Keratinocyte (primary cell): Measurements from ENCODE around the gene ZDHHC1. TPM values are rescaled to one million over a fixed set of nuclear protein-coding genes. Genes with fewer than 3 reads are reported as not detected.
"Not testable (repeated sequence)": the region's sequence is repeated elsewhere in the genome, so short reads cannot be mapped to it uniquely, and the experiment has no call there.

ENCODE experiments used
- DNase-seq: peaks from one replicate; pipeline ENCODE4 v3.0.0-alpha.2; 2011; ENCODE audit warnings: low read depth, missing footprints, low spot score
- FAIRE-seq: peaks from 2 replicates; lab custom pipeline; 2011; peaks lifted over from hg19 to GRCh38; lab: Jason Lieb, UNC
- H2AFZ ChIP-seq: 2 replicates; pipeline ENCODE4 v1.6.0; 2012; ENCODE audit warnings: low read length, control low read depth, inconsistent platforms; ENCODE audit not compliant: control insufficient read depth
- H3K27ac ChIP-seq: 2 replicates; pipeline ENCODE4 v1.5.1; 2011; ENCODE audit warnings: low read length; ENCODE audit not compliant: control insufficient read depth, insufficient read depth
- H3K27me3 ChIP-seq: 3 replicates; pipeline ENCODE4 v1.6.0; 2011; ENCODE audit warnings: low read length; ENCODE audit not compliant: control insufficient read depth, insufficient read depth; ENCODE audit errors: extremely low read depth
- H3K36me3 ChIP-seq, 2 experiments: 2 replicates in 1 of 2; 3 replicates in 1 of 2; pipeline ENCODE4 v1.5.1; 2011; ENCODE audit warnings: low read length in 2 of 2, mild to moderate bottlenecking in 1 of 2; ENCODE audit not compliant: control insufficient read depth in 2 of 2, insufficient read depth in 2 of 2; ENCODE audit errors: extremely low read depth in 1 of 2
- H3K4me1 ChIP-seq: 3 replicates; pipeline ENCODE4 v1.5.1; 2011; ENCODE audit warnings: low read length; ENCODE audit not compliant: control insufficient read depth, insufficient read depth; ENCODE audit errors: extremely low read depth
- H3K4me2 ChIP-seq: 3 replicates; pipeline ENCODE4 v1.6.0; 2011; ENCODE audit warnings: low read depth, low read length; ENCODE audit not compliant: control insufficient read depth, insufficient read depth; ENCODE audit errors: extremely low read depth
- H3K4me3 ChIP-seq, 3 experiments: fragments of 200-600 bp in 1 of 3; sonication (generic) in 1 of 3; 2 replicates in 2 of 3; 3 replicates in 1 of 3; pipeline ENCODE4 v1.5.1; 2011 to 2016; ENCODE audit warnings: low read length in 3 of 3, mild to moderate bottlenecking in 3 of 3, control low read depth in 2 of 3, inconsistent platforms in 1 of 3, low read depth in 1 of 3, mixed read lengths in 1 of 3, mixed run types in 1 of 3, moderate library complexity in 1 of 3; ENCODE audit not compliant: control insufficient read depth in 2 of 3, insufficient read depth in 2 of 3; ENCODE audit errors: extremely low read depth in 1 of 3
- H3K79me2 ChIP-seq: 2 replicates; pipeline ENCODE4 v1.6.0; 2012; ENCODE audit warnings: low read length; ENCODE audit not compliant: control insufficient read depth, insufficient read depth
- H3K9ac ChIP-seq: 3 replicates; pipeline ENCODE4 v1.6.0; 2011; ENCODE audit warnings: low read length; ENCODE audit not compliant: control insufficient read depth, insufficient read depth; ENCODE audit errors: extremely low read depth
- H3K9me1 ChIP-seq: 3 replicates; pipeline ENCODE4 v1.6.0; 2011; ENCODE audit warnings: low read length; ENCODE audit not compliant: control insufficient read depth, insufficient read depth; ENCODE audit errors: extremely low read depth
- H3K9me3 ChIP-seq: 2 replicates; pipeline ENCODE4 v1.5.1; 2012; ENCODE audit warnings: low read depth, low read length; ENCODE audit not compliant: control insufficient read depth
- H4K20me1 ChIP-seq: 3 replicates; pipeline ENCODE4 v1.6.0; 2011; ENCODE audit warnings: low read length; ENCODE audit not compliant: control insufficient read depth, insufficient read depth; ENCODE audit errors: extremely low read depth
- CTCF ChIP-seq, 3 experiments: IDR thresholded peaks in 1 of 3; conservative IDR thresholded peaks in 1 of 3; optimal IDR thresholded peaks in 1 of 3; 2 replicates in 2 of 3; 3 replicates in 1 of 3; pipeline versions ENCODE3 to v1.5.1; 2011; ENCODE audit warnings: low read length in 3 of 3, mild to moderate bottlenecking in 3 of 3, moderate library complexity in 2 of 3, control low read depth in 1 of 3, inconsistent platforms in 1 of 3; ENCODE audit not compliant: insufficient read depth in 2 of 3; ENCODE audit errors: extremely low read depth in 1 of 3
- EZH2 ChIP-seq: IDR thresholded peaks from one replicate; pipeline ENCODE4 v1.6.1; 2012; ENCODE audit warnings: inconsistent platforms, mild to moderate bottlenecking, low read length, moderate library complexity
- dilution Hi-C: fragments of 300-500 bp; cut with MboI; formaldehyde crosslinking; loops from one replicate; pipeline ENCODE4 v1.7.0; 2020; ENCODE audit warnings: low sequenced_read_pairs; ENCODE audit not compliant: extremely low pct_ligation_motif_present
- polyA plus RNA-seq, 5 experiments: library from polyadenylated mRNA; depleted of rRNA in 3 of 5; stranded (reverse) in 3 of 5; stranded (forward) in 1 of 5; unstranded in 1 of 5; fragments of >200 nt; gene quantifications; 1 replicate in 1 of 5; 2 replicates in 3 of 5; 3 replicates in 1 of 5; pipeline versions ENCODE4 v1.2.1 to v1.2.3, GENCODE V29; 2011 to 2012; ENCODE audit warnings: missing spikeins in 2 of 5, low read depth in 1 of 5, low replicate concordance in 1 of 5

ZDHHC1 gene
- polyA plus RNA-seq, 1 donor (not counting 4 experiments of a cell fraction or from before 2014, with no cell fraction given), result 1.1 TPM

GRCh38 chr16:67419502-67419901 lies 3.2 kb upstream of the ZDHHC1 start:
- TF ChIP-seq EZH2 (no peak), CTCF (optimal IDR thresholded peaks at IDR 0.05 in 1 of 3, IDR thresholded peaks at IDR 0.05 in 1 of 3, conservative IDR thresholded peaks at IDR 0.05 in 1 of 3; ENCODE audit: extremely low read depth in 1 of 3, insufficient read depth in 2 of 3, low read length in 3 of 3) (no peak)
- no peak overlapping the region for H3K4me2 ChIP-seq
- dilution Hi-C loops, result no loop called here
- H3K79me2 ChIP-seq, result no peaks in the 10 kb centered on the region
- no peaks in the 10 kb centered on the region for H3K36me3 ChIP-seq
- peaks cover 5% of the 10 kb centered on the region for H3K27me3 ChIP-seq
- H2AFZ ChIP-seq, result no peak overlapping the region
- no peaks in the 10 kb centered on the region for H3K9me1 ChIP-seq
- no peaks in the 10 kb centered on the region for H4K20me1 ChIP-seq
- FAIRE-seq, result no peak
- DNase-seq, result no peak
- H3K27ac ChIP-seq, result no peak overlapping the region
- peaks cover 6% of the 10 kb centered on the region for H3K4me1 ChIP-seq
- H3K4me3 ChIP-seq, result no peak overlapping the region
- H3K9me3 ChIP-seq, result no peaks in the 10 kb centered on the region
- H3K9ac ChIP-seq, result no peak overlapping the region

DNA sequence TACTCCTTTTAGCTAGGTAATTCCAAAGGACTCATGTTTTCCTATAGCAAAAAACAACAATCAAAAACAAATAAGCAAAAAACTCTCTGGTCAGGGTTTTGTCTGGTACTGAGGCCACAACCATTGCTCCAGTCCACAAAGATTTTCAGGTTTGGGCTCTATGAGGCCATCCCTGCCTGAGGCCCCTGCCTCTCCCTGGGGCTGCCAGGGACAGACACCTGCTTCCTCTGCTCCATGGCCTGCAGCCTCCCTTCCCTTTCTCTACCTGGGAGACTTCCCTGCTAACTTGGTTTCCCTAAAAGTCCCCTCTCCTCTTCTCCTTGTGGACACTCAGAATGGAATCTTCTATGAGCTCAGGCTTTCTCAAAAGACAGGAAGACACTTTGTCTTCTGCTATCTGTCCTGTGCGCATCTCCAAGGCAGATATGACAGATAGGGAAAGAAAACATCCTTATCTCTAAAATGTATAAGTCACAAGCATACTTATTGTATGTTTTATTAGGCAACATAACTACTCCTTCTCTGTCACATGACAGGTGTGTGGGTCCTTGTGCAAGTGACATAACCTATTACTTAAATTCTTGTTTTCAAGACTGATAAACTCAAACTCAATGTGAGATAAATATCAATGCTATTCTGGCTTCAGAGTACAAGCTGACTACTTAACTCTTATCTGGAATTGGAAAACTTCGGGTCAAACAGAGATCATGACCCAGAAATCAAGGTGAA lies 1.2 kb upstream of the ZDHHC1 start:
- no peaks in the 10 kb centered on the region for H3K27me3 ChIP-seq
- H3K9ac ChIP-seq, result no peak overlapping the region
- TF ChIP-seq EZH2 (no peak), CTCF (optimal IDR thresholded peaks at IDR 0.05 in 1 of 3, IDR thresholded peaks at IDR 0.05 in 1 of 3, conservative IDR thresholded peaks at IDR 0.05 in 1 of 3; ENCODE audit: extremely low read depth in 1 of 3, insufficient read depth in 2 of 3, low read length in 3 of 3) (no peak)
- no peaks in the 10 kb centered on the region for H3K36me3 ChIP-seq
- H3K4me3 ChIP-seq, result no peak overlapping the region
- no peaks in the 10 kb centered on the region for H4K20me1 ChIP-seq
- no peaks in the 10 kb centered on the region for H3K9me1 ChIP-seq
- no peak overlapping the region for H3K27ac ChIP-seq
- H3K9me3 ChIP-seq, result no peaks in the 10 kb centered on the region
- H2AFZ ChIP-seq, result no peak overlapping the region
- dilution Hi-C loops, result no loop called here
- H3K4me1 ChIP-seq, result peaks cover 6% of the 10 kb centered on the region
- DNase-seq (no peak), FAIRE-seq (no peak)
- H3K4me2 ChIP-seq, result no peak overlapping the region
- H3K79me2 ChIP-seq, result no peaks in the 10 kb centered on the region

- Histone ChIP-seq H3K4me2 (peak overlapping the region; percentile 90), H3K9ac (peak overlapping the region; percentile 83), H3K4me3 (peak overlapping the region; percentile 70 to 76 (median 72)), H3K27ac (peak overlapping the region; percentile 68)
- H3K9me3 ChIP-seq, H3K4me1 ChIP-seq, H3K9me1 ChIP-seq, H4K20me1 ChIP-seq, H2AFZ ChIP-seq, H3K36me3 ChIP-seq, FAIRE-seq, dilution Hi-C loops, H3K79me2 ChIP-seq, DNase-seq, H3K27me3 ChIP-seq: not testable (repeated sequence)
These were observed 856 bp downstream of the ZDHHC1 start for GRCh38 chr16:67415421-67415820.
